ENCODE measurements around the gene SYNC. TPM values are rescaled to one million over a fixed set of nuclear protein-coding genes. Genes with fewer than 3 reads are reported as not detected.

Gene SYNC
- 2.1 and 2.4 TPM in 2 replicates for total RNA-seq (2011; cell fraction: chromatin; rRNA removed; ENCODE audit: low replicate concordance)
- 1.7 and 1.8 TPM in 2 replicates for total RNA-seq (2011; cell fraction: nucleolus; rRNA removed)
- 1.2 and 1.5 TPM in 2 replicates for total RNA-seq (2011; cell fraction: nucleoplasm; rRNA removed)
- 0.86 and 1.1 TPM in 2 replicates for total RNA-seq (2014; rRNA removed)
- 0.83 and 0.91 TPM in 2 replicates for total RNA-seq (2014; rRNA removed; fragmentation: Illumina TruSeq; extraction: Trizol)
- 0.87 and 1.1 TPM in 2 replicates for total RNA-seq (2015; rRNA removed; fragmentation: Illumina TruSeq; extraction: Trizol)
- 0.62 and 0.87 TPM in 2 replicates for total RNA-seq (2021)
- polyA plus RNA-seq (2011; rRNA removed): 0.43 and 0.98 TPM in 2 replicates
- polyA plus RNA-seq (2011; cell fraction: cytosol; rRNA removed): 0.16 and 0.22 TPM in 2 replicates
- 0.37 and 0.92 TPM in 2 replicates for polyA plus RNA-seq (2011; cell fraction: nucleus; rRNA removed)
- 0.26 and 0.47 TPM in 2 replicates for polyA plus RNA-seq (2012)
- polyA plus RNA-seq (2014; fragmentation: Illumina TruSeq; extraction: Trizol): 0.84 and 1.1 TPM in 2 replicates
- under 1 TPM; 0.49 to 0.74 TPM for polyA plus RNA-seq (2014; fragmentation: Nextera tagmentation; extraction: Ambion mirVana)
- 0.88 and 1.1 TPM in 2 replicates for polyA plus RNA-seq (2014; rRNA removed)
- polyA minus RNA-seq (2011; rRNA and poly(A)+ RNA removed): 1.2 and 1.3 TPM in 2 replicates
- 0.73 and 0.76 TPM in 2 replicates for polyA minus RNA-seq (2011; cell fraction: cytosol; rRNA and poly(A)+ RNA removed)
- polyA minus RNA-seq (2011; cell fraction: nucleus; rRNA and poly(A)+ RNA removed): 0.22 and 0.54 TPM in 2 replicates
- percentile 37 among the genes with signal in this experiment for Bru-seq, nascent RNA
- percentile 27 among the genes with signal in this experiment for BruChase-seq, experiment 1, labeled RNA remaining after a 2-hour chase
- percentile 24 among the genes with signal in this experiment for BruChase-seq, experiment 2, labeled RNA remaining after a 6-hour chase
- long read RNA-seq, experiment 1, partial matches to known transcripts: 1 of 116 reads
- long read RNA-seq, experiment 1, other reads (novel, unspliced or antisense): 112 of 116 reads
- long read RNA-seq, experiment 2, partial matches to known transcripts: 3 of 3 reads
- long read RNA-seq, experiment 2, other reads (novel, unspliced or antisense): 0 of 3 reads
- long read RNA-seq, experiment 3, partial matches to known transcripts: 1 of 9 reads
- long read RNA-seq, experiment 3, other reads (novel, unspliced or antisense): 8 of 9 reads

GRCh38 chr1:32702599-32703478, at the start of gene SYNC:
Gene SYNC (minus strand): TSS chr1:32702770. CDS start chr1:32702660, 110 bp downstream.
- peak; percentile 75 for FAIRE-seq
- peak within 1 kb of the TSS; percentile 56 to 87 for H3K9ac ChIP-seq (ENCODE audit: insufficient read depth in 1 of 2, low read depth in 2 of 2, low read length in 2 of 2)
- H3K9me3 ChIP-seq (replicated peaks; ENCODE audit: control insufficient read depth, insufficient read depth, low read depth, low read length): no peaks in the 10 kb centered on the region
- no peaks in the 10 kb centered on the region for H3K79me2 ChIP-seq (ENCODE audit: control insufficient read depth, insufficient read depth, low read length)
- intact Hi-C loops (cut with micrococcal nuclease): loop anchor here (5.0 kb wide), 2 partner anchors 256 to 301 kb away; no protein-coding TSS in a partner anchor
- peak within 1 kb of the TSS; percentile 86 for H2AFZ ChIP-seq (ENCODE audit: low read depth, low read length)
- no TSS peak for BruUV-seq (replicated peaks)
- H3K4me3 ChIP-seq: peak within 1 kb of the TSS; percentile 59
- no peaks in the 10 kb centered on the region for H3K9me1 ChIP-seq (ENCODE audit: control insufficient read depth, insufficient read depth, low read length)
- CTCF ChIA-PET (ENCODE audit: low intra/inter-chr PET ratio): interaction anchor here (0.6 kb wide), 1 partner anchor 167 kb away, joined by 5 read pairs; no protein-coding TSS in a partner anchor
- POLR2A ChIA-PET: interaction anchor here (0.6 to 1.5 kb wide), 6 partner anchors 21 to 1631 kb away, joined by 3 to 6 read pairs (median 4); no protein-coding TSS in a partner anchor
- 0% methylated on average over 37 of the region's 70 CpGs for WGBS (ENCODE audit: insufficient coverage, low coverage, missing lambda C conversion rate)
- no peaks in the 10 kb centered on the region for H3K36me3 ChIP-seq (ENCODE audit: control insufficient read depth, insufficient read depth, low read length)
- H3K4me2 ChIP-seq (ENCODE audit: insufficient read depth, low read length): peak within 1 kb of the TSS; percentile 90
- no peaks in the 10 kb centered on the region for H3K27me3 ChIP-seq (ENCODE audit: control insufficient read depth in 2 of 2, insufficient read depth in 2 of 2, low read length in 2 of 2)
- H4K20me1 ChIP-seq (replicated peaks; ENCODE audit: control insufficient read depth, insufficient read depth, low read length): no peaks in the 10 kb centered on the region
- peak; percentile 92 to 99 (median 96) for DNase-seq (ENCODE audit: extremely low read depth in 1 of 4, low spot score in 3 of 4)
- H3K4me1 ChIP-seq (replicated peaks in 1 of 2; ENCODE audit: control insufficient read depth in 2 of 2, insufficient read depth in 2 of 2, low read length in 2 of 2): peaks cover 9 to 30% of the 10 kb centered on the region in 2 experiments; a peak in 4 of 5 replicates
- peak; percentile 97 for ATAC-seq
- peak within 1 kb of the TSS; percentile 49; the same call in 2 of the 3 replicates for H3K27ac ChIP-seq (ENCODE audit: extremely low read depth, low read depth, low read length)
- in situ Hi-C loops (cut with MboI): no loop called here
- no peak for TF ChIP-seq PML (IDR thresholded peaks at IDR 0.05; ENCODE audit: low read length)
- TF ChIP-seq, protein P1, sequence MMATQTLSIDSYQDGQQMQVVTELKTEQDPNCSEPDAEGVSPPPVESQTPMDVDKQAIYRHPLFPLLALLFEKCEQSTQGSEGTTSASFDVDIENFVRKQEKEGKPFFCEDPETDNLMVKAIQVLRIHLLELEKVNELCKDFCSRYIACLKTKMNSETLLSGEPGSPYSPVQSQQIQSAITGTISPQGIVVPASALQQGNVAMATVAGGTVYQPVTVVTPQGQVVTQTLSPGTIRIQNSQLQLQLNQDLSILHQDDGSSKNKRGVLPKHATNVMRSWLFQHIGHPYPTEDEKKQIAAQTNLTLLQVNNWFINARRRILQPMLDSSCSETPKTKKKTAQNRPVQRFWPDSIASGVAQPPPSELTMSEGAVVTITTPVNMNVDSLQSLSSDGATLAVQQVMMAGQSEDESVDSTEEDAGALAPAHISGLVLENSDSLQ (IDR thresholded peaks at IDR 0.05): peak; percentile 50
- no peak for TF ChIP-seq MYBL2 (IDR thresholded peaks at IDR 0.05; ENCODE audit: low read depth)
- TF ChIP-seq MYBL2 (CRISPR knock-in tag; IDR thresholded peaks at IDR 0.05; ENCODE audit: borderline replicate concordance): no peak
- 0 out of 4 replicates have a peak, but pooled peaks of 1 of the 2 experiments have one; percentile 49 for TF ChIP-seq TEAD1 (CRISPR knock-in tag; IDR thresholded peaks at IDR 0.05)
- TF ChIP-seq SRSF9 (IDR thresholded peaks at IDR 0.05; ENCODE audit: borderline replicate concordance, low read depth, low read length): no peak
- no peak for TF ChIP-seq STAG1 (CRISPR knock-in tag; IDR thresholded peaks at IDR 0.05; ENCODE audit: borderline replicate concordance)
- no peak for TF ChIP-seq GATA2 (CRISPR knock-in tag; IDR thresholded peaks at IDR 0.05)
- peak; percentile 15 for TF ChIP-seq TBP (optimal IDR thresholded peaks at IDR 0.05; ENCODE audit: low read depth, low read length)
- TF ChIP-seq MAX (CRISPR knock-in tag; IDR thresholded peaks at IDR 0.05): 0 out of 2 replicates have a peak, but pooled peaks have one; percentile 25
- no peak for TF ChIP-seq ZNF174 (CRISPR knock-in tag; IDR thresholded peaks at IDR 0.05)
- TF ChIP-seq, protein P2, sequence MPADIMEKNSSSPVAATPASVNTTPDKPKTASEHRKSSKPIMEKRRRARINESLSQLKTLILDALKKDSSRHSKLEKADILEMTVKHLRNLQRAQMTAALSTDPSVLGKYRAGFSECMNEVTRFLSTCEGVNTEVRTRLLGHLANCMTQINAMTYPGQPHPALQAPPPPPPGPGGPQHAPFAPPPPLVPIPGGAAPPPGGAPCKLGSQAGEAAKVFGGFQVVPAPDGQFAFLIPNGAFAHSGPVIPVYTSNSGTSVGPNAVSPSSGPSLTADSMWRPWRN (IDR thresholded peaks at IDR 0.05; ENCODE audit: low read depth): no peak
- TF ChIP-seq ZNF263 (CRISPR knock-in tag; IDR thresholded peaks at IDR 0.05; ENCODE audit: borderline replicate concordance): peak; percentile 93
- peak in 1 of 2 experiments; percentile 74; a peak in 2 of 4 replicates for TF ChIP-seq HDAC1 (IDR thresholded peaks at IDR 0.05)

Measured in K562 (cell line).